Measurements from ENCODE around the gene VAMP4. TPM values are rescaled to one million over a fixed set of nuclear protein-coding genes. Genes with fewer than 3 reads are reported as not detected.

Gene VAMP4
- total and polyA plus RNA-seq, 7 donors = 4.6 to 11.3 (median 7.6) TPM

- DNase-seq (peak; percentile 29 to 69), ATAC-seq (peak; percentile 41 to 64 (median 53))
- H3K36me3 ChIP-seq (ENCODE audit: insufficient read depth in 1 of 2, low read depth in 1 of 2) = peaks cover 0 to 25% of the 10 kb centered on the region in 2 donors
- peak overlapping the region; percentile 98 for H3K27ac ChIP-seq
- H3K9me3 ChIP-seq = no peaks in the 10 kb centered on the region
- TF ChIP-seq CTCF (IDR thresholded peaks at IDR 0.05) = no peak
- WGBS, 3 donors = 1% methylated on average over 28 of the region's 28 CpGs
- intact Hi-C loops (cut with DNase I) = loop anchor here (5.0 to 10.0 kb wide), 3 partner anchors 41 to 254 kb away; partner anchors contain the start of genes METTL13 (in 1 of the 2) and PRRC2C (in 1 of the 2)
- no peaks in the 10 kb centered on the region for H3K27me3 ChIP-seq (ENCODE audit: insufficient read depth in 3 of 3, low read length in 2 of 3)
- H3K4me3 ChIP-seq = peak overlapping the region; percentile 79
- peaks cover 35% of the 10 kb centered on the region for H3K4me1 ChIP-seq
These were observed 636 bp downstream of the VAMP4 start for GRCh38 chr1:171740987-171741871.

- 59 to 75% (median 65%) methylated on average over 2 of the region's 2 CpGs for WGBS, 3 donors
- DNase-seq = no peak
- Histone ChIP-seq H3K4me3 (peak overlapping the region; percentile 79), H3K4me1 (peaks cover 35% of the 10 kb centered on the region), H3K27ac (peak overlapping the region; percentile 98), H3K36me3 (ENCODE audit: insufficient read depth in 1 of 2, low read depth in 1 of 2) (peaks cover 0 to 33% of the 10 kb centered on the region in 2 donors), H3K27me3 (ENCODE audit: insufficient read depth in 3 of 3, low read length in 2 of 3) (no peaks in the 10 kb centered on the region), H3K9me3 (no peaks in the 10 kb centered on the region)
- intact Hi-C loops (cut with DNase I) = loop anchor here (5.0 to 10.0 kb wide), 3 partner anchors 42 to 253 kb away; partner anchors contain the start of genes METTL13 (in 1 of the 2) and PRRC2C (in 1 of the 2)
- TF ChIP-seq CTCF (IDR thresholded peaks at IDR 0.05) = no peak
- ATAC-seq = no peak
These were observed 1.5 kb downstream of the VAMP4 start for GRCh38 chr1:171740356-171740863.

GRCh38 chr1:171739656-171740055, 2.2 kb downstream of the VAMP4 start:
- no peak overlapping the region for H3K4me3 ChIP-seq
- TF ChIP-seq CTCF (IDR thresholded peaks at IDR 0.05) = no peak
- H3K9me3 ChIP-seq = no peaks in the 10 kb centered on the region
- WGBS, 3 donors = 84 to 92% (median 85%) methylated on average over 2 of the region's 2 CpGs
- DNase-seq (no peak), ATAC-seq (no peak)
- H3K27ac ChIP-seq = no peak overlapping the region
- H3K4me1 ChIP-seq = peaks cover 35% of the 10 kb centered on the region
- H3K27me3 ChIP-seq (ENCODE audit: insufficient read depth in 3 of 3, low read length in 2 of 3) = no peaks in the 10 kb centered on the region
- intact Hi-C loops (cut with DNase I) = loop anchor here (5.0 to 10.0 kb wide), 3 partner anchors 43 to 252 kb away; partner anchors contain the start of genes METTL13 (in 1 of the 2) and PRRC2C (in 1 of the 2)
- peaks cover 0 to 40% of the 10 kb centered on the region in 2 donors for H3K36me3 ChIP-seq (ENCODE audit: insufficient read depth in 1 of 2, low read depth in 1 of 2)

- no peak for TF ChIP-seq CTCF (IDR thresholded peaks at IDR 0.05)
- no peaks in the 10 kb centered on the region for H3K27me3 ChIP-seq (ENCODE audit: insufficient read depth in 3 of 3, low read length in 2 of 3)
- peaks cover 0 to 40% of the 10 kb centered on the region in 2 donors for H3K36me3 ChIP-seq (ENCODE audit: insufficient read depth in 1 of 2, low read depth in 1 of 2)
- H3K9me3 ChIP-seq = no peaks in the 10 kb centered on the region
- H3K4me1 ChIP-seq = peaks cover 29% of the 10 kb centered on the region
- ATAC-seq (no peak), DNase-seq (no peak)
- H3K4me3 ChIP-seq = no peak overlapping the region
- no peak overlapping the region for H3K27ac ChIP-seq
- WGBS, 3 donors = 74 to 79% (median 78%) methylated on average over 2 of the region's 2 CpGs
- intact Hi-C loops (cut with DNase I) = no loop called here
These were observed 3.0 kb downstream of the VAMP4 start for GRCh38 chr1:171738911-171739310.

Measured in psoas muscle (tissue), 8 donors.